Activated T-cell treated with anti-CD3 and anti-CD28 coated beads for 4 hours (primary cell): Measurements from ENCODE around the gene DCAF15.
"Not testable (repeated sequence)": the region's sequence is repeated elsewhere in the genome, so short reads cannot be mapped to it uniquely, and the experiment has no call there.

Experiments used
- DNase-seq: peaks from one replicate; pipeline ENCODE4 v3.0.0-alpha.2; 2020

Gene DCAF15

GRCh38 chr19:13952154-13952930 is at the start of gene DCAF15:
Gene DCAF15 (plus strand): TSS chr19:13952509. CDS start chr19:13952513, 4 bp downstream.
- DNase-seq = peak; percentile 98

- no peak for DNase-seq
These were observed 49.2 kb upstream of the DCAF15 start for GRCh38 chr19:13902993-13903555.

- peak; percentile 92 for DNase-seq
These were observed 46.4 kb upstream of the DCAF15 start, which contains the start of the genes BRME1 and CC2D1A for GRCh38 chr19:13905634-13906520. Gene BRME1 (minus strand): TSS chr19:13906117. CDS start chr19:13904892, 1,225 bp downstream. Gene CC2D1A (plus strand): TSS chr19:13906201. CDS start chr19:13906442, 241 bp downstream.

GRCh38 chr19:13906521-13906904 is 45.8 kb upstream of the DCAF15 start:
- no peak for DNase-seq

GRCh38 chr19:13906910-13907309 is 45.4 kb upstream of the DCAF15 start:
- DNase-seq = no peak

GRCh38 chr19:13908674-13909073 is 43.6 kb upstream of the DCAF15 start:
- no peak for DNase-seq

- no peak for DNase-seq
These were observed 42.9 kb upstream of the DCAF15 start for GRCh38 chr19:13909430-13909829.

- DNase-seq = no peak
These were observed 39.0 kb upstream of the DCAF15 start for GRCh38 chr19:13913352-13913751.

GRCh38 chr19:13914777-13915176 is 37.5 kb upstream of the DCAF15 start:
- DNase-seq = no peak

- DNase-seq = no peak
These were observed 34.4 kb upstream of the DCAF15 start for GRCh38 chr19:13917888-13918406.

- DNase-seq = no peak
These were observed 33.4 kb upstream of the DCAF15 start for GRCh38 chr19:13918726-13919411.

- no peak for DNase-seq
These were observed 31.8 kb upstream of the DCAF15 start for GRCh38 chr19:13920524-13920923.

- DNase-seq = no peak
These were observed 31.2 kb upstream of the DCAF15 start for GRCh38 chr19:13920940-13921747.

- not testable (repeated sequence) for DNase-seq
These were observed 30.2 kb upstream of the DCAF15 start for GRCh38 chr19:13922118-13922517.

- DNase-seq = no peak
These were observed 28.9 kb upstream of the DCAF15 start for GRCh38 chr19:13923194-13923987.

- no peak for DNase-seq
These were observed 26.3 kb upstream of the DCAF15 start for GRCh38 chr19:13926010-13926409.

GRCh38 chr19:13926715-13927114 is 25.6 kb upstream of the DCAF15 start:
- DNase-seq = no peak

GRCh38 chr19:13929340-13929739 is 23.0 kb upstream of the DCAF15 start:
- DNase-seq = no peak

- no peak for DNase-seq
These were observed 22.4 kb upstream of the DCAF15 start for GRCh38 chr19:13929956-13930355.

GRCh38 chr19:13930402-13930801 is 21.9 kb upstream of the DCAF15 start:
- no peak for DNase-seq
